NCI-H345 treated with DMSO at 0.1 percent for 48 hours (cell line): Measurements from ENCODE around the gene RANBP3.
"Not testable (repeated sequence)": the region's sequence is repeated elsewhere in the genome, so short reads cannot be mapped to it uniquely, and the experiment has no call there.

Source experiments
- DNase-seq: peaks from one replicate; lab custom pipeline; 2025; ENCODE audit not compliant: unreplicated experiment; lab: John Stamatoyannopoulos, UW

The RANBP3 gene

GRCh38 chr19:5891938-5892771, 85.8 kb downstream of the RANBP3 start:
- no peak for DNase-seq

GRCh38 chr19:5891572-5891937, 86.4 kb downstream of the RANBP3 start:
- no peak for DNase-seq

- DNase-seq: no peak
Measured at GRCh38 chr19:5890099-5890498, 87.8 kb downstream of the RANBP3 start.

DNA sequence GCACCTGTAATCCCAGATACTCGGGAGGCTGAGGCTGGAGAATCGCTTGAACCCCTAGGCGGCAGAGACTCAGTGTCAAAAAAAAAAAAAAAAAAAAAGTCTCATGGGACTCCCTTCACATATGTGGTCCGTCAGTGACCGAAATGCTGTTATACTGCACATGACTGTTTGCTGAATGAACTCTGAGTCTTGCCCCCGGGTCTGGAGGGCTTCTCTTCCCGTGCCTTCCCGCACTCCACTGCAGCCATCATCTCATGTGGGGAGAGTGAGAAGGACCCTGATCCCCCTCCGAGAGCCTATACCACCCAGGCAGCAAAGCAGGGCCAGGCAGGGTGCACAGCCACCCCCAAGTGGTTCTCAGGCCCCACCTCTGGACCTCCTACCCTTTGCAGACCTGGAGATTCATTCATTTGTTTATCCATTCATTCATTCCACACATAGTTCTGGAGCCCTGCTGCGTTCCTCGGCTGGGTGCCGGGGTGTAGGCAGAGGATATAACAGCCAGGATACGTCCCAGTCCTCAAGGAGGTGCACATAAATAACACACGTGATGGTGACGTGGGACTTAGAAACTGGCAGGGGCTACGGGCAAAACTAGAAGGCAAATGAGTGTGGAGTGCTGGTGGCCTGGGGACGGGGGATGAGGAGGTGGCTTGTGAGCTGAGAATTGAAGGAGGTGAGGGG, 88.5 kb downstream of the RANBP3 start:
- DNase-seq: no peak

- DNase-seq: not testable (repeated sequence)
Measured at GRCh38 chr19:5884065-5884811, 93.7 kb downstream of the RANBP3 start.

- not testable (repeated sequence) for DNase-seq
Measured at GRCh38 chr19:5883157-5883873, 94.6 kb downstream of the RANBP3 start.

DNA sequence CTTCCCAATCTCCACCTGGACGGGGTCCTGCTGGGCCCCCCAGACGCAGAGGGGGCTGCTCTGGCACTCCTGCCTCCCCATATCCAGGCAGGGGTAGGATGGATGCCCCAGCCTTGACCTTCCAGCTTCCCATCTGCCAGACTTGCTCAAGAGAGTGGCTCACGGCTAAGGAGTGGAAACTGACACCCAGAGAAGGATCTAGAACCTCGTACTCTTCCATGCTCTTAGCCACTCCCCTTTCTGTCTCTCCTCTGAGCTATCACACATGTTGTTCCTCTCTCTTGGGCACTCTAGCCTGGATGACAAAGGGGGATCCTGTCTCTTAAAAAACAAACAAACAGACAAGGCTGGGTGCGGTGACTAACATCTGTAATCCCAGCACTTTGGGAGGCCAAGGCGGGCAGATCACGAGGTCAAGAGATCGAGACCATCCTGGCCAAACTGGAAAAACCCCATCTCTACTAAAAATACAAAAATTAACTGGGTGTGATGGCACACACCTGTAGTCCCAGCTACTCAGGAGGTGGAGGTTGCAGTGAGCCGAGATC, 95.4 kb downstream of the RANBP3 start:
- no peak for DNase-seq

GRCh38 chr19:5881543-5882299, 96.2 kb downstream of the RANBP3 start:
- no peak for DNase-seq

DNA sequence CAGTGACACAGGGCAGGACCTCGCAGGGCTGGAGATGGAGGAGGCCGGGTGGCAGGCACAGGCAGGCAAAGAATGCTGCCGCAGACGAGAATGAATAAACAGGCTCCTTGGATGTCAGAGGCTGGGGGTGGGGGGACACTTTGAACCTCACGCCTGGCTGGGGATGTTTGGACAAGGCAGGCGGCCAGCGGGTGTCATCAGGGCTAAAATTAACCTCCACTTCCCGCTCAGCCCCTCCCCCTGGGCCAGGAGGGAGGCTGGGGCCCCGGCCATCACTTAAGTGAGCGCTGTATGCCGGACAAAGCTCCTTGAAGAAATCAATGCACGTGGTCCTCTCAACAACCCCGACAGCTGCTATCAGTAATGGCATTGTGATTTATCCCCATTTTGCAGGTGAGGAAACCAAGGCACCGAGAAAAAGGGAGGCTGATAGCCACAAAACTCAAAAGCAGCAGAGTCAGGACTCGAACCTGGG, 97.3 kb downstream of the RANBP3 start:
- DNase-seq: no peak

- DNase-seq: no peak
Measured at GRCh38 chr19:5880196-5880595, 97.7 kb downstream of the RANBP3 start.

GRCh38 chr19:5877882-5878281, 100.1 kb downstream of the RANBP3 start:
- no peak for DNase-seq

- DNase-seq: no peak
Measured at GRCh38 chr19:5877427-5877826, 100.5 kb downstream of the RANBP3 start.

GRCh38 chr19:5874496-5874895, 103.4 kb downstream of the RANBP3 start:
- not testable (repeated sequence) for DNase-seq

GRCh38 chr19:5873617-5874199, 104.2 kb downstream of the RANBP3 start:
- no peak for DNase-seq

DNA sequence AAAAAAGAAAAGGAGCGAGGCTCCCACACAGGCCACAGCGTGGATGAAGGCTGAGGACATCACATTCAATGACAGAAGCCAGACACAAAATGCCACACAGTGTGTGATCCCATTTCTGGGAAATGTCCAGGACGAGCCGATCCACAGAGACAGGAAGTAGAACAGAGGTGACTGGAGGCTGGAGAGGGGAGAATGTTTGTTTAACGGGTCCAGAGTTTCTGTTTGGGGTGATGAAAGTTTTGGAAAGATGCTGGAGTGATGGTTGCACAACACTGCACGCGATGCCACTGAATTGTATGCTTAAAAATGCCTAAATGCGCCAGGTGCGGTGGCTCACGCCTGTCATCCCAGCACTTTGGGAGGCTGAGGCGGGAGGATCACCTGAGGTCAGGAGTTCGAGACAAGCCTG, 107.0 kb downstream of the RANBP3 start:
- DNase-seq: no peak

GRCh38 chr19:5867201-5868136, 110.5 kb downstream of the RANBP3 start:
- DNase-seq: no peak
